H1 (cell line): ENCODE measurements around the gene SCN11A. TPM values are rescaled to one million over a fixed set of nuclear protein-coding genes. Genes with fewer than 3 reads are reported as not detected.

ENCODE experiments used
- CTCF ChIA-PET: fragments of 300-600 bp; sonication (Branson Sonifier 250); formaldehyde crosslinking; loops from one replicate; lab custom pipeline; 2021; ENCODE audit not compliant: partially characterized antibody; lab: Charles Lee
- POLR2A ChIA-PET: fragments of 300-600 bp; sonication (Branson Sonifier 250); formaldehyde crosslinking; loops from one replicate; lab custom pipeline; 2021; ENCODE audit warnings: inconsistent platforms; ENCODE audit not compliant: partially characterized antibody; lab: Charles Lee
- DNase-seq, 2 experiments: peaks; one replicate each; pipeline versions ENCODE4 v3.0.0 to v3.0.0-alpha.2; 2010 to 2022; ENCODE audit warnings: low spot score in 2 of 2, low read depth in 1 of 2, mixed read lengths in 1 of 2
- FAIRE-seq: peaks from 2 replicates; lab custom pipeline; 2011; peaks lifted over from hg19 to GRCh38; lab: Jason Lieb, UNC
- H2AFZ ChIP-seq: 2 replicates; pipeline ENCODE4 v1.8.1; 2012; ENCODE audit warnings: low read length, inconsistent platforms
- H2AK5ac ChIP-seq: 2 replicates; pipeline ENCODE4 v1.6.1; 2013; ENCODE audit warnings: low read depth, low read length
- H2BK120ac ChIP-seq: replicated peaks from 2 replicates; pipeline ENCODE3; 2013; ENCODE audit warnings: low read depth, low read length, inconsistent platforms
- H2BK12ac ChIP-seq: 2 replicates; pipeline ENCODE4 v1.6.1; 2013; ENCODE audit warnings: low read depth, low read length
- H2BK15ac ChIP-seq: 2 replicates; pipeline ENCODE4 v1.6.1; 2013; ENCODE audit warnings: low read length
- H2BK20ac ChIP-seq: 2 replicates; pipeline ENCODE4 v1.6.1; 2013; ENCODE audit warnings: low read length
- H2BK5ac ChIP-seq: 2 replicates; pipeline ENCODE4 v1.6.1; 2013; ENCODE audit warnings: low read depth, low read length
- H3K14ac ChIP-seq: 2 replicates; pipeline ENCODE4 v1.6.1; 2013; ENCODE audit warnings: inconsistent platforms; ENCODE audit not compliant: insufficient read length
- H3K18ac ChIP-seq: 2 replicates; pipeline ENCODE4 v1.6.1; 2013; ENCODE audit warnings: low read length; ENCODE audit errors: extremely low read depth
- H3K23ac ChIP-seq: 2 replicates; pipeline ENCODE4 v1.6.1; 2013; ENCODE audit warnings: inconsistent platforms; ENCODE audit not compliant: insufficient read length
- H3K23me2 ChIP-seq: 2 replicates; pipeline ENCODE4 v1.6.1; 2013; ENCODE audit warnings: low read depth, low read length
- H3K27ac ChIP-seq: 2 replicates; pipeline ENCODE4 v1.6.1; 2011; ENCODE audit warnings: low read depth, low read length, inconsistent platforms
- H3K27me3 ChIP-seq, 4 experiments: replicated peaks in 1 of 4; 1 replicate in 1 of 4; 2 replicates in 3 of 4; pipeline versions ENCODE4 v1.6.1 to v1.8.1; 2011 to 2013; ENCODE audit warnings: low read length in 3 of 4, mild to moderate bottlenecking in 3 of 4, inconsistent platforms in 2 of 4, mixed read lengths in 2 of 4, moderate library complexity in 1 of 4; ENCODE audit not compliant: control insufficient read depth in 3 of 4, insufficient read depth in 3 of 4; ENCODE audit errors: extremely low read depth in 1 of 4
- H3K36me3 ChIP-seq, 4 experiments: 2 replicates each; pipeline versions ENCODE4 v1.6.1 to v1.8.1; 2011 to 2013; ENCODE audit warnings: mild to moderate bottlenecking in 4 of 4, low read length in 3 of 4, moderate library complexity in 2 of 4, control low read depth in 1 of 4, inconsistent platforms in 1 of 4; ENCODE audit not compliant: insufficient read depth in 4 of 4, control insufficient read depth in 2 of 4
- H3K4ac ChIP-seq: replicated peaks from 2 replicates; pipeline ENCODE3; 2013; ENCODE audit warnings: low read length, low read depth, mixed read lengths, inconsistent platforms; ENCODE audit not compliant: insufficient read length
- H3K4me1 ChIP-seq, 4 experiments: replicated peaks in 1 of 4; 1 replicate in 1 of 4; 2 replicates in 3 of 4; pipeline versions ENCODE4 v1.6.1 to v1.8.1; 2011 to 2013; ENCODE audit warnings: low read length in 3 of 4, inconsistent platforms in 2 of 4, mixed read lengths in 1 of 4; ENCODE audit not compliant: insufficient read depth in 4 of 4, control insufficient read depth in 3 of 4
- H3K4me2 ChIP-seq, 2 experiments: 2 replicates each; pipeline versions ENCODE4 v1.6.1 to v1.8.1; 2011 to 2013; ENCODE audit warnings: low read depth in 2 of 2, low read length in 2 of 2, control low read depth in 1 of 2, inconsistent platforms in 1 of 2, mild to moderate bottlenecking in 1 of 2; ENCODE audit not compliant: insufficient read depth in 1 of 2
- H3K4me3 ChIP-seq, 4 experiments: fragments of 200-600, 300-600 bp in 1 of 4; sonication (generic), shearing (Covaris generic), sonication (Bioruptor Twin) in 1 of 4; 2 replicates each; pipeline versions ENCODE4 v1.5.1 to v1.8.1; 2011 to 2016; ENCODE audit warnings: low read length in 4 of 4, low read depth in 3 of 4, control low read depth in 2 of 4, inconsistent platforms in 2 of 4, mild to moderate bottlenecking in 2 of 4, mixed read lengths in 1 of 4, moderate library complexity in 1 of 4; ENCODE audit not compliant: insufficient read depth in 2 of 4; ENCODE audit errors: extremely low read depth in 1 of 4
- H3K56ac ChIP-seq: replicated peaks from 2 replicates; pipeline ENCODE3; 2013; ENCODE audit warnings: low read depth, mild to moderate bottlenecking, mixed read lengths, low read length, inconsistent platforms; ENCODE audit not compliant: insufficient read length
- H3K79me1 ChIP-seq: 2 replicates; pipeline ENCODE4 v1.6.1; 2013; ENCODE audit warnings: low read depth, low read length, control low read depth
- H3K79me2 ChIP-seq, 2 experiments: 2 replicates each; pipeline versions ENCODE4 v1.6.1 to v1.8.1; 2012 to 2013; ENCODE audit warnings: low read length in 2 of 2, mild to moderate bottlenecking in 2 of 2, inconsistent platforms in 1 of 2; ENCODE audit not compliant: insufficient read depth in 2 of 2, control insufficient read depth in 1 of 2
- H3K9ac ChIP-seq, 4 experiments: replicated peaks in 1 of 4; 1 replicate in 1 of 4; 2 replicates in 3 of 4; pipeline versions ENCODE4 v1.6.1 to v1.8.1; 2011 to 2013; ENCODE audit warnings: low read depth in 3 of 4, low read length in 3 of 4, control low read depth in 2 of 4, mild to moderate bottlenecking in 2 of 4, moderate library complexity in 2 of 4, inconsistent platforms in 1 of 4; ENCODE audit errors: extremely low read depth in 1 of 4
- H3K9me3 ChIP-seq, 2 experiments: 2 replicates each; pipeline versions ENCODE4 v1.6.1 to v1.8.1; 2012 to 2013; ENCODE audit warnings: mild to moderate bottlenecking in 2 of 2, moderate library complexity in 2 of 2, control low read depth in 1 of 2, inconsistent platforms in 1 of 2, low read depth in 1 of 2, low read length in 1 of 2, mixed read lengths in 1 of 2; ENCODE audit not compliant: insufficient read depth in 2 of 2
- H4K20me1 ChIP-seq, 2 experiments: replicated peaks in 1 of 2; 2 replicates each; pipeline versions ENCODE3 to v1.8.1; 2011 to 2013; ENCODE audit warnings: inconsistent platforms in 2 of 2, low read length in 2 of 2, mild to moderate bottlenecking in 1 of 2; ENCODE audit not compliant: insufficient read depth in 2 of 2, control insufficient read depth in 1 of 2
- H4K5ac ChIP-seq: 2 replicates; pipeline ENCODE4 v1.6.1; 2013; ENCODE audit warnings: low read length, low read depth, mixed read lengths, inconsistent platforms; ENCODE audit not compliant: insufficient read length
- H4K8ac ChIP-seq: 2 replicates; pipeline ENCODE4 v1.8.0; 2013; ENCODE audit warnings: mild to moderate bottlenecking, moderate library complexity, low read length, inconsistent platforms; ENCODE audit not compliant: insufficient read depth; ENCODE audit errors: extremely low read depth
- H4K91ac ChIP-seq: replicated peaks from 2 replicates; pipeline ENCODE3; 2013; ENCODE audit warnings: low read length, mixed read lengths, inconsistent platforms; ENCODE audit not compliant: insufficient read length
- CTCF ChIP-seq, 3 experiments: IDR thresholded peaks; 1 replicate in 2 of 3; 2 replicates in 1 of 3; pipeline versions ENCODE4 v1.5.1 to v1.6.1; 2011; ENCODE audit warnings: low read length in 3 of 3, mild to moderate bottlenecking in 3 of 3, inconsistent platforms in 2 of 3, low read depth in 1 of 3, moderate library complexity in 1 of 3; ENCODE audit not compliant: insufficient read depth in 1 of 3; ENCODE audit errors: control extremely low read depth in 1 of 3
- EGR1 ChIP-seq: IDR thresholded peaks from 2 replicates; pipeline ENCODE4 v1.6.1; 2011; ENCODE audit warnings: low read depth, low read length, borderline replicate concordance
- RAD21 ChIP-seq, 2 experiments: IDR thresholded peaks in 1 of 2; conservative IDR thresholded peaks in 1 of 2; 2 replicates each; pipeline ENCODE4 v1.6.1; 2011; ENCODE audit warnings: low read depth in 2 of 2, low read length in 2 of 2, improper control_type of control experiment in 1 of 2, inconsistent platforms in 1 of 2, mild to moderate bottlenecking in 1 of 2, moderate library complexity in 1 of 2
- RXRA ChIP-seq: IDR thresholded peaks from 2 replicates; pipeline ENCODE4 v1.6.1; 2011; ENCODE audit warnings: low read depth, mild to moderate bottlenecking, low read length, moderate library complexity; ENCODE audit not compliant: insufficient read depth
- WGBS, 2 experiments: shearing (Covaris generic) in 1 of 2; methylation state at CpG; one replicate each; pipeline versions ENCODE4 v1.1.6 to v1.1.7; 2013 to 2015; ENCODE audit warnings: low lambda C conversion rate in 2 of 2, mixed read lengths in 2 of 2, inconsistent platforms in 1 of 2, low coverage in 1 of 2, missing lambda C conversion rate in 1 of 2; ENCODE audit not compliant: insufficient replicate concordance in 2 of 2, insufficient coverage in 1 of 2, insufficient read length in 1 of 2; ENCODE audit errors: extremely low coverage in 1 of 2, missing lambda C conversion rate in 1 of 2; 5-methylcytosine and 5-hydroxymethylcytosine counted together
- polyA plus RNA-seq, 7 experiments: library from polyadenylated mRNA; depleted of rRNA in 3 of 7; stranded (reverse) in 5 of 7; unstranded in 2 of 7; fragments of >200 nt in 5 of 7; fragments of 200-250 nt in 2 of 7; gene quantifications; 1 replicate in 5 of 7; 2 replicates in 1 of 7; 4 replicates in 1 of 7; pipeline versions ENCODE4 v1.2.1 to v1.2.3, GENCODE V29; 2011 to 2013; ENCODE audit warnings: missing spikeins in 2 of 7, mixed read lengths in 2 of 7
- total RNA-seq: library from RNA; stranded (reverse); fragmentation: NEBNext Ultra II Directional; extraction: Animal tissue kit (Norgen Biotek cat#: 25700); gene quantifications from 2 replicates; pipeline ENCODE4 v1.2.1, GENCODE V29; 2021

Gene SCN11A
- total and polyA plus RNA-seq, 2 of the 8 experiments (the other 6 are each of a cell fraction or from before 2014, with no cell fraction given) = 0.11 to 0.21 TPM

- Histone ChIP-seq H4K20me1 (peaks cover 0 to 5% of the 10 kb centered on the region in 2 experiments), H4K91ac (no peak overlapping the region), H3K79me2 (no peaks in the 10 kb centered on the region), H3K4me3 (no peak overlapping the region), H3K4me1 (no peaks in the 10 kb centered on the region; a peak in 2 of 7 replicates), H2AK5ac (no peak overlapping the region), H2AFZ (no peak overlapping the region), H4K5ac (no peak overlapping the region), H3K27ac (no peak overlapping the region)
- POLR2A ChIA-PET = no interaction called here
- TF ChIP-seq CTCF (IDR thresholded peaks at IDR 0.05; ENCODE audit: control extremely low read depth in 1 of 3, insufficient read depth in 1 of 3, low read depth in 1 of 3, low read length in 3 of 3) = peak; percentile 80 to 94 (median 86)
- no peak for TF ChIP-seq EGR1
- 0 out of 2 replicates have a peak, but pooled peaks have one; percentile 31 for TF ChIP-seq RXRA
- peak; percentile 70 to 77 for TF ChIP-seq RAD21 (IDR thresholded peaks at IDR 0.05 in 1 of 2, conservative IDR thresholded peaks at IDR 0.05 in 1 of 2; ENCODE audit: low read depth in 2 of 2, low read length in 2 of 2)
- TF ChIP-seq, all 59 proteins: peak for 3
- Histone ChIP-seq H3K9me3 (no peaks in the 10 kb centered on the region; a peak in 1 of 4 replicates), H2BK120ac (no peak overlapping the region), H3K36me3 (peaks cover 12 to 24% (median 19%) of the 10 kb centered on the region in 4 experiments), H4K8ac (no peak overlapping the region; the same call in 1 of the 2 replicates), H3K56ac (no peak overlapping the region), H2BK15ac (no peak overlapping the region), H3K23ac (no peak overlapping the region), H3K9ac (no peak overlapping the region), H2BK12ac (no peak overlapping the region), H3K4me2 (no peak overlapping the region), H3K14ac (no peak overlapping the region), H3K27me3 (peaks cover 0 to 1% (median 0%) of the 10 kb centered on the region in 4 experiments; a peak in 1 of 7 replicates), H3K18ac (no peak overlapping the region), H3K79me1 (peaks cover 6% of the 10 kb centered on the region; the same call in 1 of the 2 replicates), H3K23me2 (no peaks in the 10 kb centered on the region), H3K4ac (no peak overlapping the region), H2BK5ac (no peak overlapping the region), H2BK20ac (no peak overlapping the region)
- CTCF ChIA-PET = interaction anchor here (0.6 to 7.9 kb wide), 14 partner anchors 14 to 1124 kb away, joined by 3 to 106 read pairs (median 4); no protein-coding TSS in a partner anchor
- DNase-seq (peak in 1 of 2 experiments; percentile 58), FAIRE-seq (no peak)
- WGBS, 2 experiments = 75% methylated on average over 5 of the region's 5 CpGs; no CpG with 5 or more reads in 1 of the 2 experiments
These were observed 49.4 kb upstream of the SCN11A start for GRCh38 chr3:39101022-39101689.
